WI38 (cell line): Measurements from ENCODE around the gene PNMA1.
"Not testable (repeated sequence)": the region's sequence is repeated elsewhere in the genome, so short reads cannot be mapped to it uniquely, and the experiment has no call there.

Experiments used
- H3K4me3 ChIP-seq: 2 replicates; pipeline ENCODE4 v1.5.1; 2011; ENCODE audit warnings: low read depth, mild to moderate bottlenecking, control low read depth, low read length
- CTCF ChIP-seq: IDR thresholded peaks from 2 replicates; pipeline ENCODE4 v1.5.1; 2012; ENCODE audit warnings: low read depth, mild to moderate bottlenecking, control low read depth, low read length

The PNMA1 gene

GRCh38 chr14:73712540-73713180 lies 1.5 kb downstream of the PNMA1 start:
- no peak for TF ChIP-seq CTCF
- H3K4me3 ChIP-seq, result peak overlapping the region; percentile 87

DNA sequence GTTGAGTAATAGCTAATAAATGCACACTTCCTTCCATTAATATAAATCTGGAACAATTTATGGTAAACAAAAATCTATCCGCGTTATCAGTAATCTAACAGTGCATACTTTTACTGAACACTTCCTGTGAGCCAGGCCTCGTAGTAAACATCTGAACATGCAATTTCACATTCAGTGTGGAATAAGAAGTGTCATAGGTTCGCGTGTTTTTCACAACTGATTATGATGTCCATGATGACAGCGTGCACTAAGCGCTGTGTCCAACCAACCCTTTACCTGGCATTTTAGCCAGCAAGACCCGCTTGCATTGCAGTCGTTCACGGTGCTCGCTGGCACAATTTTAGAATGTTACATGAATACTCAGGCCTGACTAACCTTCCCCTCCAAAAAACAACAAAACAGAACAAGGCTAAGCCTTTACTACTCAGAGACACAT lies 2.1 kb downstream of the PNMA1 start:
- peak overlapping the region; percentile 87 for H3K4me3 ChIP-seq
- TF ChIP-seq CTCF, result no peak

DNA sequence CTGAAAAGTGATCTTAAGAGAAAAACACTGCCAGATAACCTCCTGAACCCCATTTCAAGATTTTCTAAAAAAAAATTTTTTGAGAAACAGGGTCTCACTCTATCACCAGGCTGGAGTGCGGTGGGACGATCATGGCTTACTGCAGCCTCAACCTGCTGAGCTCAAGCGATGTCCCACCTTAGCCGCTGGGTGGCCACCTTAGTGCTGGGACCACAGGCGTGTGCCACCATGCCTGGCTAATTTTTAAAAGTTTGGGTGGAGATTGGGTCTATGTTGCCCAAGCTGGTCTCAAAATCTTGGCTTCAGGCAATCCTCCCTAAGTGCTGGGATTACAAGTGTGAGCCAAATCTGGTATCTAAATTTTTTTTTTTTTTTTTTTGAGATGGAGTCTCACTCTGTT lies 3.4 kb downstream of the PNMA1 start:
- TF ChIP-seq CTCF, result no peak

DNA sequence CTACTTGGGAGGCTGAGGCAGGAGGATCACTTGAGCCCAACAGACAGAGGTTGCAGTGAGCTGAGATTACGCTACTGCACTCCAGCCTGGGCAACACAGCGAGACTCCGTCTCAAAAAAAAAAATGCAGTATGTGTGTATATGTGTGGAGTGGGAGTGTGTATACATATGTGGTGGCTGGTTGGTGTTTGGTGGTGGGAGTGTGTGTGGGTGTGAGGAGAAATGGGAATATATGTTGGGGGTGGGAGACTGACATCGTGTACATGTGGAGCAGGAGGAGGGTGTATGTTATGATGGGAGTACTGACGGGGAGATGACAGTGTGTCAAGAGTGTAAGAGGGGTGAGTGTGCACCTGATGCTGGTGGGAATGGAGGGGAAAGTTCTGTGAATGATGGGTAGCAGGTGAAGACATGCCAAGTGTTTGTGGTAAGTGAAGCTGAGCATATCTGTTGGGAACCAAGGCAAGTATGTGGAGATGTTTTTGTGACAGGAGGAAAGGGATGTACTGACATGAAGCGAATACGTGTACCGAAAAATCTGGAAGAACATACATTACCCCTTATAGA lies 4.2 kb downstream of the PNMA1 start:
- TF ChIP-seq CTCF, result no peak
- H3K4me3 ChIP-seq, result no peak overlapping the region

More for the DNA sequence above, 3.4 kb downstream of the PNMA1 start:
- no peak overlapping the region for H3K4me3 ChIP-seq

DNA sequence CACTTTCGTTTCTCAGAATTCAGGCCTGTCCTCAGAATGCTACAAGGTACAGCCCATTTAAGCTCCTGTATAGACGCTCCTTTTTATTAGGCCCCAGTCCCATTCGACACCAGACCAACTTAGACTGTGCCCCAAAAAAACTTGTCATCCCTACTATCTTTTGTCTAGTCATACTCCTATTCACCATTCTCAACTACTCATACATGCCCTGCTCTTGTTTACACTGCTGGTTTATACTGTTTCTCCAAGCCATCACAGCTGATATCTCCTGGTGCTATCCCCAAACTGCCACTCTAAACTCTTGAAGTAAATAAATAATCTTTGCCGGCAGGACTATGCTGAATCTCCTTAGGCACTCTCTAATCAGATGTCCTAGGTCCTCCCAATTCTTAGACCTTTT lies 6.1 kb downstream of the PNMA1 start:
- H3K4me3 ChIP-seq, result not testable (repeated sequence)

DNA sequence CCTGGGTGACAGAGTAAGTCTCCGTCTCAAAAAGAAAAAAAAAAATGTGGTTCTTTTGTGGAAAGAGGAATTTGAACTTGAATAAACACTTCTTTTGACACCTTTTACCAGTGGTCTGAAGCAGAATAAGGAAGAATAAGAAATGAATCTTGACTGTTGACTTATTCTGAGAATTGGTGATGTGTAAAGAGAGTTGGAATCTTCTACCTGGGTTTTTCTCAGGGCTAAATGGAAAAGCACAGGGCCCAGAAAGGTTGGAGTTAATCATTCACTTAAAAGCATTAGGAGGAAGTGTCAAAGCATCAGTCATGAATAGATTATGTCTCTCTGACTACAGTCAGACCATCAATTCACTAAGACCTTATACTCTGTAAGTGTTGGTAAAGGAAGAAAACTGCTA lies 13.9 kb downstream of the PNMA1 start:
- TF ChIP-seq CTCF, result no peak
- H3K4me3 ChIP-seq, result no peak overlapping the region

DNA sequence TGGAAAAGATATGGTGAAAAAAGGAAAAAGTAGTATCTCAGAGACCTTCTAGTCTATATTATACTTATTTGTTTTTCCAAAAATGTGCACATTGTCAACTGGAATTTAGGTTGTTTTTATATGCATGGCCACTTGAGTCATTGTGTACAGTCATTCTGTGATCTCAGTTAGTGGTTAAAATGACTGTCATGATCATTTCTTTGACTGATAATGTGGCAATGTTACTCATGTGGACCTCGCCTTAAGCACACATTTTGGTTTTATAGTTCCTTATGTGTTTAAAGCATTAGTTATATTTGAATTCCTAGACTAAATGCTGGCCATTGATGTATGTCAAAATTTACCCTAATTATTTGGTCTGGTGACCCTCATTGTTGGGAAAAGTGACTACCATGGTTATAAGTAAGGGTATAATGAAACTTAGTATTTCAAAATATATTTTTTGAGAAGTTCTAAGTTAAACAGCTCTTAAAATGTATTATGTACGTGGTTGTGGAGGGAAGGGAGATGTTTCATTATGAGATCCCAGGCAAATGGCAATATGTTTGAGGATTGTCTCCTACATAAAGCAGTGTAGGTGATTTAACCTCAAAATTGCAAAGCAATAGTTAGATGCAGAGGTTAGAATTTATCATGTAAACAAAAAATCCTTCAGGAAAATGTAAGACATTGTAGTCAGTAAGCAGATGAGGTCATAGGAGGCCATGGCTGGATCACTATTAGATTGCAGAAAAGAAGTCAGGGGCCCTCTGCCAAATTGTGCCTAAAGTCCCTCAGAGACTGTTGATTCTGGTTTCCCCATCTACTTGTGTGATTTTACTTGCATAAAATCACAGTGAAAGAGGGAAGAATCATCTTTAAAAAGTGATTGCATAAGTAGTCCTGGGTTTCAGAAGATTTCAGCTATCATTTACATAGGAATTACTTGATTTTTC lies 17.5 kb downstream of the PNMA1 start:
- no peak overlapping the region for H3K4me3 ChIP-seq
- no peak for TF ChIP-seq CTCF
